HPDE6-E6E7 (cell line): ENCODE data around the gene CMC1.

Experiments
- DNase-seq: peaks from one replicate; pipeline ENCODE4 v3.0.0; 2011; ENCODE audit warnings: missing footprints; ENCODE audit errors: extremely low spot score

The CMC1 gene

GRCh38 chr3:28300345-28300962 is 59.0 kb downstream of the CMC1 start:
- DNase-seq, result no peak

GRCh38 chr3:28301688-28302087 is 60.3 kb downstream of the CMC1 start:
- DNase-seq, result no peak

DNA sequence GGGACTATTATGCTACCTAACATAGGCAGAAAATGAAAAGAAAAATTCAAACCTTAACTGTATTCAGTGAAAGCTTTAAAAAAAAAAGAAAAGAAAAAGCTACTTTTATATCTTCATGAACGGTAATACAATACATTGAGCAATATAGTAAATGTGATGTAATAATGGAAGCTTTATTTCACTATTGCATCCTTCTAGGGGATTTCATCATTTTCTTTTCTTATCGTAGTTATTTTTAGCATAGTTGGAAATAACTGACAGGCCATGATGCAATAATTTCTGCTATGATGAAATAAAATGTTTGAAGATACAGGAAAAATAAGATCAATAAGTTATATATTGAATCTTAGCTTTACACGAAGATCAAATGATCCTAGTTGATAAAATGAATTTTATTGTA is 66.8 kb downstream of the CMC1 start:
- DNase-seq, result no peak

GRCh38 chr3:28315711-28316110 is 74.3 kb downstream of the CMC1 start:
- no peak for DNase-seq

DNA sequence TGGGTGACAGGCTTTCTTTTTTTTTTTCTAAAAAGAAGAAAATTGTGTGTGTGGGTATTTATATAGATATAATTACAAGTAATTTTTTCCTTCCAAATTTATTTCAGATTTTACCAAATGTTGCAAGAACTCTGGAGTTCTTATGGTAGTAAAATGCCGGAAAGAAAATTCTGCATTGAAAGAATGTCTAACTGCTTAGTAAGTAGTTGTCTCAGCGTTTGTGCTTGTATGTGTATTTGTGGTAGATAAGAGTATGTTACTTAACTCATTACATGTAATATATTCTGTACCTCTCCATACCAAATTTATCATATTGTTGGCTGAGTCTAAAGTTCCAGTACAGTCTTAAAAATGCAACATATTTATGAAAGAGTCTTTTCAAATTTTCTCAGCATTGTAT is 74.8 kb downstream of the CMC1 start:
- DNase-seq, result no peak

DNA sequence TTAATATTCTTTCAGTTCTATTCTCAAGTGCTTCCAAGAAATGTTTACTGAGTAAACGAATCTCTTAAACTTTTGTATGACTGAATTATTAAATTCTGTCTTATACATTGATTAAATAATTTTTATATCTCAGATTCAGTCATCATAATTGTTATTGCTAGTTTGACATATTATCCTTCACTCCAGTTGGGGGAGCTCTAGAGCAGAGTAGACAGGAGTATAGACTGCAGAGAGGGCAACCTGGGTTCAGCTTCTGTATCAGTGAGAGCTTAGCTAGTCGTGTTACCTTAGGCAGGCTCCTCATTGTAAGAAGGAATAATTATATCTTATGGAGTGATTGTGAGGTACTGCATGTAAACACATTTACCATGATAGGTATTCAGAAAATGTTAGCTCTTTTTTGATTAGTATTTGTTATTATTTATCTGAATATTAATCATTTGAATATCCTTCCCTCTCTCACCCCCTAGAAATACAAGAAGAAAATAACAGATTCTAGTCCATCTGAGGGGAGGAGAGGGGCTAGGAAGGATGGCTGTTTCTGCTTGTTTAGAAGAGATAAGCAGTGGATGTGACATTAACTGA is 76.1 kb downstream of the CMC1 start:
- DNase-seq, result peak; percentile 5

GRCh38 chr3:28320981-28321380 is 79.6 kb downstream of the CMC1 start:
- DNase-seq, result no peak

DNA sequence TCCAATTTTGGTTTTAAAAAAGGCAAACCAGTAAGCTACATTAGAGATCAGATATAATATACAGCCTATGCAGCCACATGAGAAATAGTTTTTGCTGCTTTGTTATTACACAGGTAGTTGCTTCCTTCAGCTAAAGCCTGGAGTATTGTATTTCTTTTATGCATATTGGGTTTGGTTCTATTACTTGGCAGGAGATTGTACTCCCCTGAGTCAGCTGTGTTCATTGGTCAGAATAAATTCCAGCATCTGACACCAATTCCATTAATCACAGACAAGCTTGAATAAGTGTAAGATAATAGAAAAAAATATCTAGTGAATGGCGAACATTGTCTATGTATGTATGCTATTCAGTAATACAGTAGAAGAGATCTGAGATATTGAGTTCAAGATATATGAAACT is 81.0 kb downstream of the CMC1 start:
- DNase-seq, result no peak

- no peak for DNase-seq
Measured at GRCh38 chr3:28326458-28326926, 85.1 kb downstream of the CMC1 start.

GRCh38 chr3:28328188-28329151 is 87.1 kb downstream of the CMC1 start:
- DNase-seq, result no peak

GRCh38 chr3:28334552-28334951 is 93.1 kb downstream of the CMC1 start:
- DNase-seq, result no peak

- no peak for DNase-seq
Measured at GRCh38 chr3:28335246-28335645, 93.8 kb downstream of the CMC1 start.

DNA sequence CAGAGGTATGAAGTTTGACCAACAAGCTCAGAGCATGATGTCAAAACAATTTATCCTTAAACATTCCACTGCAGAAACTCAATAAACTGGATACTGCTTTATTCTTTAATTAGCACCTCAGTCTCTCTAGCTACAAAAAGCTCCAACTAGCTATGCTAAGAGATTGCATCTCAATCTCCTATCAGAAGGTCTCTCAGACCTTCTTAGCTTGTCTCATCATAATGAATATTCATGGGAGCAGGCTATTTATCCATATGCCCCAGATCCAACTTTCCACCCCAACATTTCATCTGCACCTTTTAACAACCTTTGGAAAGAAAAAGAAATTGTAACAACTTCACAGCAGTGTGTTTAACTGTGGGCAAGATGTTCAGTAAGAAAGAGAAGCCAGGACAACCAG is 95.8 kb downstream of the CMC1 start:
- no peak for DNase-seq

DNA sequence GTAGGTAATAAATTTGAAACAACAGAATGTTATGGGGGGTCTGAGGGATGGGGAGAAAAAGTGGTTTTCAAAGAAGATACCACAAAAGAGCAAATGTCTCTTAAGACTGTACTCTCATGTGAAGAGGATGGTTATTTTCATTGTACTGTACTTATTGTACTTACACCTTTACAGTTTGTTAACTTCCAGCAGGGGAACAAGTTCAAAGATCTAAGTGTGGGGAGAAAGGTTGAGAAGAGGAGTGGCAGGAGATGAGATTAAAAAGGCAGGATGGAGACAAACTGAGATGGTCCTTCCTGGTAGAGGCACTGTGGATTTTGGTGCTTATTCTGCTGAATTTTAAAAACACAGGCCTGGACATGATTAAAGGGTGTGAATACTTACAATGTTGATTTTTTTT is 101.7 kb downstream of the CMC1 start:
- no peak for DNase-seq

- DNase-seq, result no peak
Measured at GRCh38 chr3:28345690-28346089, 104.3 kb downstream of the CMC1 start.

DNA sequence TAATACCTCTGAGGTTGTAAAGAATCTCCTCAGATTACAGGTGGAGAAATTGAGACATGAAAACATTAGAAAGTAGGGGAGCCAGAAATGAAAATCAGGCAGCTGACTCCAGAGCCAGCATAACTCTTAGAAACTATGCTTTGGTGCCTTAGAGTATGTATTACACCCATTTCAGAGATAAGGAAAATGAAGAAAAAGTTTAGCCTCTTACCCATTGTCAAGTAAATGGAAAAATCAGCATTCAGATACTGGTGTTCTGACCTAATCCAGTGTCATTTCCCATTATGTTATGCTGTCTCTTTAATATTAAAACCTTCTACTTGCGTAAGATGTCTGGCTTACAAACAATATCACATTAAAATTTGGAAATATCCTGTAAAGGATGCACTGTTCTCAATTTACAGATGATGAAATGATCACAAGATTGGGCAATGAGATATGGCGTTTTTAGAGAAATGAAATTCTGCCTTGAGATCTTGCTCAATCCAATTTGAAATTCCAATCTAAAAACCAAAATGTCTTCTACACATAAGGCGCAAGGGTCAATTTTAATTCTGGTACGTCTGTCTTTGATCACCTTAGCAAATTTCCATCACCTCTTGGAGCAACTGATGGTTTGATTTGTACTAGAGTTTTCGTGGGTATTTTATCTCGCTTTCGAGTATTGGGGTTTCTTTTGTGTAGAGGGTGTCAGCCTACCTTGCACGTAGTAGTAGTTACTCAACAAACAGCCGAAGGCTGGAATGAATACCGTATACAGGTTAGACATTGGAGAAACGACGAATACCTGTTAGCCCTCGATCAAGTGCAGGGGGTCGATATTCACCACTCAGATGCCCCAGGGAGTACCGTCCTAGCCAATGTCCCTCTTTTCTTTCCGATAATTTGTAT is 106.2 kb downstream of the CMC1 start:
- no peak for DNase-seq

DNA sequence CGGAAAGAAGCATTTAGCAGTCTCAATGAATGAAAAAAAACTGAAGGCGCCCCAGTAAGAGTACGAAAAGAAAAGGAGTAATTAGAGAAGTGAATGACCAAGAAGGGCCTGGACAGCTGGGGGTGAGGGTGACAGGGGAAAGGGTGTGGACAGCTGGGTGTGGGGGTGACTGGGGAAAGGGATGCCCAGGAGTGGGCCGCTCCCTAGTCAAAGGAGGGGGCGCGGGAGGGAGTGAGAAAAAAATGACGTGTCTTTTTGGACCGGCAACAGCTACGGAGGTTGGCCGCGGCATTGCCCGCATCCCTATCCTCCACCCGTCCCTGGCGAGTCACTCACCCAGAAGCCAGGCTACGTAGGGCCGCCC is 106.8 kb downstream of the CMC1 start:
- peak; percentile 26 for DNase-seq

GRCh38 chr3:28348629-28349468 is 107.4 kb downstream of the CMC1 start, which contains the start of the genes AZI2 and ZCWPW2:
AZI2 (minus strand) TSS chr3:28348824; CDS start chr3:28340617, 8,207 bp downstream.
ZCWPW2 (plus strand) TSS chr3:28348721; CDS start chr3:28413069, 64,348 bp downstream.
- peak; percentile 12 for DNase-seq

- no peak for DNase-seq
Measured at GRCh38 chr3:28349469-28350000, 108.1 kb downstream of the CMC1 start.
